ENCODE results near the gene KLF13.

Gene KLF13

GRCh38 chr15:31304751-31305365, 21.8 kb upstream of the KLF13 start:
- Histone ChIP-seq H3F3A (ENCODE audit: insufficient read depth, low read length) (no peaks in the 10 kb centered on the region), H3K27me3 (replicated peaks; ENCODE audit: insufficient read depth, low read length) (no peaks in the 10 kb centered on the region), H3K9me2 (replicated peaks; ENCODE audit: insufficient read depth, low read length) (no peaks in the 10 kb centered on the region), H3K4me3 (ENCODE audit: low read length) (no peak overlapping the region), H4K20me1 (ENCODE audit: insufficient read depth, low read length) (no peaks in the 10 kb centered on the region), H3K79me2 (ENCODE audit: low read length) (no peaks in the 10 kb centered on the region), H3K9ac (ENCODE audit: low read length) (no peak overlapping the region), H3K4me1 (ENCODE audit: low read length) (no peaks in the 10 kb centered on the region), H3K36me3 (replicated peaks; ENCODE audit: insufficient read depth, low read length) (no peaks in the 10 kb centered on the region), H3K27ac (ENCODE audit: low read length) (no peak overlapping the region), H3K4me2 (ENCODE audit: low read depth, low read length) (no peak overlapping the region), H3K9me3 (replicated peaks; ENCODE audit: insufficient read depth, low read length) (no peaks in the 10 kb centered on the region), H2AFZ (ENCODE audit: low read length) (no peak overlapping the region)
- DNase-seq, result no peak
- TF ChIP-seq EZH2phosphoT487 (IDR thresholded peaks at IDR 0.05; ENCODE audit: low read length) (no peak), EZH2 (optimal IDR thresholded peaks at IDR 0.05; ENCODE audit: low read depth, low read length) (no peak), CTCF (IDR thresholded peaks at IDR 0.05; ENCODE audit: low read length) (no peak)

GRCh38 chr15:31305375-31305774, 21.3 kb upstream of the KLF13 start:
- no peak overlapping the region for H3K4me3 ChIP-seq (ENCODE audit: low read length)

GRCh38 chr15:31305796-31306425, 20.7 kb upstream of the KLF13 start:
- H3K79me2 ChIP-seq (ENCODE audit: low read length), result no peaks in the 10 kb centered on the region
- no peak overlapping the region for H3K4me3 ChIP-seq (ENCODE audit: low read length)
- no peak overlapping the region for H3K27ac ChIP-seq (ENCODE audit: low read length)
- no peak overlapping the region for H2AFZ ChIP-seq (ENCODE audit: low read length)
- TF ChIP-seq EZH2phosphoT487 (IDR thresholded peaks at IDR 0.05; ENCODE audit: low read length) (no peak), EZH2 (optimal IDR thresholded peaks at IDR 0.05; ENCODE audit: low read depth, low read length) (no peak), CTCF (IDR thresholded peaks at IDR 0.05; ENCODE audit: low read length) (no peak)
- no peaks in the 10 kb centered on the region for H3K4me1 ChIP-seq (ENCODE audit: low read length)
- H3K36me3 ChIP-seq (replicated peaks; ENCODE audit: insufficient read depth, low read length), result no peaks in the 10 kb centered on the region
- no peaks in the 10 kb centered on the region for H3K27me3 ChIP-seq (replicated peaks; ENCODE audit: insufficient read depth, low read length)
- no peak overlapping the region for H3K4me2 ChIP-seq (ENCODE audit: low read depth, low read length)
- no peaks in the 10 kb centered on the region for H3F3A ChIP-seq (ENCODE audit: insufficient read depth, low read length)
- no peak for DNase-seq
- H3K9me3 ChIP-seq (replicated peaks; ENCODE audit: insufficient read depth, low read length), result no peaks in the 10 kb centered on the region
- no peaks in the 10 kb centered on the region for H3K9me2 ChIP-seq (replicated peaks; ENCODE audit: insufficient read depth, low read length)
- H3K9ac ChIP-seq (ENCODE audit: low read length), result no peak overlapping the region
- no peaks in the 10 kb centered on the region for H4K20me1 ChIP-seq (ENCODE audit: insufficient read depth, low read length)

More at GRCh38 chr15:31305375-31305774, 21.3 kb upstream of the KLF13 start:
- Histone ChIP-seq H3K9ac (ENCODE audit: low read length) (no peak overlapping the region), H3K79me2 (ENCODE audit: low read length) (no peaks in the 10 kb centered on the region), H3F3A (ENCODE audit: insufficient read depth, low read length) (no peaks in the 10 kb centered on the region), H3K9me2 (replicated peaks; ENCODE audit: insufficient read depth, low read length) (no peaks in the 10 kb centered on the region), H3K36me3 (replicated peaks; ENCODE audit: insufficient read depth, low read length) (no peaks in the 10 kb centered on the region), H3K4me1 (ENCODE audit: low read length) (no peaks in the 10 kb centered on the region), H3K9me3 (replicated peaks; ENCODE audit: insufficient read depth, low read length) (no peaks in the 10 kb centered on the region), H3K27ac (ENCODE audit: low read length) (no peak overlapping the region), H3K4me2 (ENCODE audit: low read depth, low read length) (no peak overlapping the region), H3K27me3 (replicated peaks; ENCODE audit: insufficient read depth, low read length) (no peaks in the 10 kb centered on the region), H2AFZ (ENCODE audit: low read length) (no peak overlapping the region), H4K20me1 (ENCODE audit: insufficient read depth, low read length) (no peaks in the 10 kb centered on the region)
- no peak for DNase-seq
- TF ChIP-seq EZH2phosphoT487 (IDR thresholded peaks at IDR 0.05; ENCODE audit: low read length) (no peak), CTCF (IDR thresholded peaks at IDR 0.05; ENCODE audit: low read length) (no peak), EZH2 (optimal IDR thresholded peaks at IDR 0.05; ENCODE audit: low read depth, low read length) (no peak)
